HG03095 (cell line): Measurements from ENCODE around the gene CCNI2.

ENCODE experiments used
- ATAC-seq: cut with Tn5 transposase; IDR thresholded peaks from one replicate; pipeline ENCODE4 v1.9.1; 2021; ENCODE audit warnings: moderate library complexity; ENCODE audit not compliant: unreplicated experiment

The CCNI2 gene

GRCh38 chr5:132746954-132747615 lies at the start of gene CCNI2:
TSS of gene CCNI2 (plus strand) at chr5:132747426. CDS start at chr5:132747496, 70 bp downstream.
- ATAC-seq: no peak

GRCh38 chr5:132704875-132705274 lies 42.4 kb upstream of the CCNI2 start:
- no peak for ATAC-seq

- no peak for ATAC-seq
Observed at GRCh38 chr5:132708645-132709044, 38.6 kb upstream of the CCNI2 start.

- no peak for ATAC-seq
Observed at GRCh38 chr5:132714456-132715307, 32.5 kb upstream of the CCNI2 start.

- ATAC-seq: no peak
Observed at GRCh38 chr5:132718544-132719312, 28.5 kb upstream of the CCNI2 start.

GRCh38 chr5:132725745-132726144 lies 21.5 kb upstream of the CCNI2 start:
- no peak for ATAC-seq

GRCh38 chr5:132729896-132730295 lies 17.3 kb upstream of the CCNI2 start:
- no peak for ATAC-seq

- ATAC-seq: no peak
Observed at GRCh38 chr5:132733499-132734148, 13.6 kb upstream of the CCNI2 start.

GRCh38 chr5:132734687-132735086 lies 12.5 kb upstream of the CCNI2 start:
- ATAC-seq: no peak

- ATAC-seq: peak; percentile 80
Observed at GRCh38 chr5:132736853-132737833, 10.1 kb upstream of the CCNI2 start, which contains the start of gene KIF3A. TSS of gene KIF3A (minus strand) at chr5:132737546. CDS start at chr5:132737419, 127 bp downstream.

GRCh38 chr5:132737982-132738681 lies 9.1 kb upstream of the CCNI2 start:
- ATAC-seq: no peak

GRCh38 chr5:132739232-132739631 lies 8.0 kb upstream of the CCNI2 start:
- ATAC-seq: no peak

GRCh38 chr5:132742158-132742557 lies 5.1 kb upstream of the CCNI2 start:
- no peak for ATAC-seq

- ATAC-seq: no peak
Observed at GRCh38 chr5:132742626-132743025, 4.6 kb upstream of the CCNI2 start.

GRCh38 chr5:132744659-132745058 lies 2.6 kb upstream of the CCNI2 start:
- ATAC-seq: no peak

GRCh38 chr5:132746592-132746953 lies 653 bp upstream of the CCNI2 start:
- ATAC-seq: no peak

- ATAC-seq: no peak
Observed at GRCh38 chr5:132747616-132748440, 602 bp downstream of the CCNI2 start.

GRCh38 chr5:132748522-132749000 lies 1.3 kb downstream of the CCNI2 start:
- ATAC-seq: no peak
